Neutrophil (primary cell): ENCODE measurements around the gene CAPN11.

Experiments
- H3K27ac ChIP-seq: fragments of 200-600 bp; sonication (generic); 2 replicates; pipeline ENCODE4 v1.5.1; 2016; ENCODE audit warnings: mild to moderate bottlenecking, moderate library complexity
- H3K27me3 ChIP-seq: fragments of 200-600 bp; sonication (generic); 2 replicates; pipeline ENCODE4 v1.6.0; 2016; ENCODE audit warnings: mild to moderate bottlenecking
- H3K36me3 ChIP-seq: fragments of 200-600 bp; sonication (generic); 2 replicates; pipeline ENCODE4 v1.5.1; 2017
- H3K4me1 ChIP-seq, 2 experiments: fragments of 200-600 bp in 1 of 2; sonication (generic) in 1 of 2; 1 replicate in 1 of 2; 2 replicates in 1 of 2; pipeline versions ENCODE4 v1.5.1 to v1.6.1; 2013 to 2016; ENCODE audit warnings: low read depth in 1 of 2, low read length in 1 of 2, mild to moderate bottlenecking in 1 of 2, moderate library complexity in 1 of 2; ENCODE audit not compliant: control insufficient read depth in 1 of 2, insufficient read depth in 1 of 2
- H3K4me3 ChIP-seq, 2 experiments: fragments of 200-600 bp in 1 of 2; sonication (generic) in 1 of 2; 1 replicate in 1 of 2; 2 replicates in 1 of 2; pipeline ENCODE4 v1.5.1; 2013 to 2016; ENCODE audit warnings: low read depth in 1 of 2, low read length in 1 of 2, mild to moderate bottlenecking in 1 of 2, moderate library complexity in 1 of 2
- H3K9me3 ChIP-seq: fragments of 200-600 bp; sonication (generic); 2 replicates; pipeline ENCODE4 v1.5.1; 2016
- CTCF ChIP-seq: fragments of 200-600 bp; sonication (generic); IDR thresholded peaks from 2 replicates; pipeline ENCODE4 v1.5.1; 2016; ENCODE audit warnings: antibody characterized with exemption

CAPN11 gene

DNA sequence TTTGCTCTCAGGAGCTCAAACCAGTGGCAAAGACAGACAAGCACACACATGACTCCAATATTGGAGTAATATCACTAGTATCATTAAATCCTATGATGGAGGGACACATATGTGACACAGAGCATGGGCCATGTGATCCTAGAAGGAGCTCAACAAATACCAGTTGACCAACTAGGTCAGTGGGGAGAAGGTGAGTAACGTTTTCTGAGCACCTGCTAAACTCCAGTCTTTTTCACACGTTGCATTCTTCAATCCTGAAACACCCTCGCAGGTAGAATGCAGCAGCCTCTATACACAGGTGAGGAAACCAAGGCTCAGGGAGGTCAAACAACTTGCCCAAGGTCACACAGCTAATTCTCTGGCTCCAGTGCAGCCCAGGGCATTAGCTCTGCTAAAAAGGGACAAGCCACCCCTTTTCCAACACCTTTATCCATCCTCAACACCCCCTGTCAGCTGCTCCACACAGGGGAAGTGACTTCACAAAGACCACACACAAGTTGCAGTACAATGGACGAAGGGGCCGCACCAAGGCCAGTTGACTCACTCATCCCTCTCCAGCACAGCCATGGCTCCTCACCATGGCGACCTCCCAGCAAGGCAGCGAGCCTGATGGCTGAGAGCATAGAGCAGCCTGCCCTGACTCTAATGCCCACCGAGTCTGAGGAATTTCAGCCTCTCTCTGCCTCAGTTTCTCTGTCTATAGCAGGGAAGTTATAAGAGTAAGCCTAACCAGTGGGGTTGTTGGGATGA is 4.4 kb downstream of the CAPN11 start:
- Histone ChIP-seq H3K27ac (no peak overlapping the region), H3K36me3 (no peaks in the 10 kb centered on the region), H3K9me3 (no peaks in the 10 kb centered on the region), H3K4me3 (no peak overlapping the region), H3K27me3 (peaks cover 7% of the 10 kb centered on the region), H3K4me1 (no peaks in the 10 kb centered on the region)
- no peak for TF ChIP-seq CTCF

DNA sequence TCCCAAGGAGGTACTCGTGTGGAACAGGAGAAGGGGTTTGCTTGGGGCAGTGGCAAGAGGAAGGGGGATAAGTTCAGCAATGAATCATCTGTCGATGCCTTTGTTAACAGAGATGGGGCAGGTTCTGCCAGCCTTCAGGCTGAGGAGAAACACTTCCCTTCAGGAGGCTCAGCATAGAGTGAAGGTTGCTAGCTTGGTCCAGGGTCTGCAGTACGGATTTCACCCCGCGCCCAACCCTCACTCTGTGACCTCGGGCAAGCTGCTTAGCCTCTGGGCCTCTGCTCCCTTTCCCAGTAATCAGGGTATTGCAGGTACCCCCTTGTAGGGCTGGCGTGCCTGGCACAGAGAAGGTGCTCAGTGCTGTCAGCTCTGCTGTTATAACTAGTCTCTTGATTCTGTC is 7.5 kb downstream of the CAPN11 start:
- Histone ChIP-seq H3K4me3 (no peak overlapping the region), H3K36me3 (no peaks in the 10 kb centered on the region), H3K4me1 (no peaks in the 10 kb centered on the region), H3K27me3 (peaks cover 7% of the 10 kb centered on the region), H3K9me3 (no peaks in the 10 kb centered on the region), H3K27ac (no peak overlapping the region)
- TF ChIP-seq CTCF = no peak

DNA sequence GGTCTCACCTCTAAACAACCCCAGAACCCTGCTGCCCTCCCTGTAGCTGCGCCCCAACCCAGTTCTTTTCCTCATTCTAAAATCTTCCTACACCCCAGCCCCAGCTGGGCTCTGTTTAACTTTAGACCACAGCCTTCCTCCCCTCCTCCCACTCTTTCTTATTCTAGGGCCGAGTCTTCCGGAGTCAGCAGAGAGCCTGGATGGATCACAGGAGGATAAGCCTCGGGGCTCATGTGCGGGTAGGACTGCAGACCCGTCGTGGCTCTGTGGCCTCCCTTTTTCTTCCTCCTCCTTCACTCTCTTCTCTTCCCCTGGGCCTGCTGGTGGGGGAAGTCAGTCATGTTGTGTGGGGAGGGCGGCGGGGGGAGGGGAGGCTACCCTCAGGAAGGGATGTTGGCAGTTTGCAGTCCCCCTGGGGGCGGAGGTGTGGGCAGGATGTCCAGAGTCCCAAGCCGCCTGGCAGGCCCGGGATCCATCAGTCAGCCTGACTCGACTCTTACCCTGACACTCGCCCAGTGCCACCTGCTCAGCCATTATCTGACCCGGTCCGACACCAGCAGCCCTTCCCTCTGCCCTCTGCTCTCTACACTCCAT is 8.1 kb downstream of the CAPN11 start:
- H3K4me1 ChIP-seq = no peaks in the 10 kb centered on the region
- TF ChIP-seq CTCF = no peak
- H3K27me3 ChIP-seq = peaks cover 7% of the 10 kb centered on the region
- no peaks in the 10 kb centered on the region for H3K36me3 ChIP-seq
- no peaks in the 10 kb centered on the region for H3K9me3 ChIP-seq
- no peak overlapping the region for H3K27ac ChIP-seq
- no peak overlapping the region for H3K4me3 ChIP-seq

- Histone ChIP-seq H3K27ac (no peak overlapping the region), H3K9me3 (no peaks in the 10 kb centered on the region), H3K4me1 (no peaks in the 10 kb centered on the region), H3K4me3 (no peak overlapping the region), H3K27me3 (peaks cover 7% of the 10 kb centered on the region), H3K36me3 (no peaks in the 10 kb centered on the region)
- no peak for TF ChIP-seq CTCF
Measured at GRCh38 chr6:44167567-44167966, 8.9 kb downstream of the CAPN11 start.

GRCh38 chr6:44169154-44169553 is 10.5 kb downstream of the CAPN11 start:
- Histone ChIP-seq H3K9me3 (no peaks in the 10 kb centered on the region), H3K36me3 (no peaks in the 10 kb centered on the region), H3K27ac (no peak overlapping the region), H3K27me3 (peaks cover 5% of the 10 kb centered on the region), H3K4me1 (peaks cover 0 to 3% of the 10 kb centered on the region in 2 experiments), H3K4me3 (no peak overlapping the region)
- TF ChIP-seq CTCF = no peak
